GM19238 (cell line): ENCODE results near the gene PXMP4.
"Not testable (repeated sequence)": the region's sequence is repeated elsewhere in the genome, so short reads cannot be mapped to it uniquely, and the experiment has no call there.

Source experiments
- DNase-seq: peaks from one replicate; pipeline ENCODE4 v3.0.0; 2011; ENCODE audit warnings: low spot score; ENCODE audit not compliant: insufficient read length

Gene PXMP4, protein sequence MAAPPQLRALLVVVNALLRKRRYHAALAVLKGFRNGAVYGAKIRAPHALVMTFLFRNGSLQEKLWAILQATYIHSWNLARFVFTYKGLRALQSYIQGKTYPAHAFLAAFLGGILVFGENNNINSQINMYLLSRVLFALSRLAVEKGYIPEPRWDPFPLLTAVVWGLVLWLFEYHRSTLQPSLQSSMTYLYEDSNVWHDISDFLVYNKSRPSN

DNA sequence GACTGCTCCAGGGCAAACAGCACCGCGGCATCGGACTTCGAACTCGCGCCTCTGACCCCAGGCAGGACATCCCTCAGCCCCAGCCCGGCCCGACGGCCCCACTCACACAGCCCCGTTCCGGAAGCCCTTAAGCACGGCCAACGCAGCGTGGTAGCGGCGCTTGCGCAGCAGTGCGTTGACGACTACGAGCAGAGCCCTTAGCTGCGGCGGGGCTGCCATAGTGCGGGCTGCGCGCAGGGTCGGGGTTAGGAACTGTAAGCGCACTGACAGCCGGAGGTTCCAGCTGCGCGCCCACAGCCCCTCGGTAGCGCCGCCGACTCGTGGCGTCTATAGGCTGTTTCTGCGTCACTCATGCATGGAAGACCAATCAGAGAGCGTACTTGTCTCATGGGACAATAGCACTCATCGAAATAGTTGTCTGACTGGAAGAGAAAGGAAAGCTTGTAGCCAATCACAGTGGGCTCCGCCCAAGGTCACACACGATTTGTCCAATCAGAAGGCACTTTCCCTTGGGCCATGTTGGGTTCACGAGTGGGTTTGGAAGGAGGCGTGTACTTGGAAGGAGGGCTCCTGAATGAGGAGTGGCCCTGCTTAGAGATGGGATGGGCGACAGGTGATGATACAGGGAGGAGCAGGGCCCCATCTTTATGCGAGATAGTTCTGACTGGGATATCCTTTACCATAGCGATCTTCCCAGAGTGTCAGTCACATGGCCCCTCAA is at the start of gene PXMP4:
Gene PXMP4 (minus strand): TSS at position 322 of the 721 bp plus-strand sequence. CDS start 103 bp downstream, at position 219.
- DNase-seq, result peak; percentile 91

DNA sequence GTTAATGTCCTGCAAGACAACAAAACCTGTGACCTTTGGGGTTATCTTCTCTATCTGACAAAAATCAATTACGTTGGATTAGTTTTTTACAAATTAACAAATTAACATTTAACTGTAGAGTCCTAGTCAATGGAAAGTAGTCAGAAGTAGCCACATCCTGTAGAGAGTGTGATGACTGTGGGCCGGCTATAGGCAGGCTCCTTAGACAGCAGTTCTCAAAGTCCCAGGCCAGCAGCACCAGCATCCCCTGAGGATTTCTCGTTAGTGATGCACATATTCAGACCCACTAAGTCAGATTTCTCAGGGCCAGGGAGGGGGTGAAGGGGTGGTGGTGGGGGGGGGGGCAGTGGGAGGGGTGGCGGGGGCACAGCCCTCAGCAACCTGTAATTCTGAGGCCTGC is 48.9 kb upstream of the PXMP4 start:
- no peak for DNase-seq

DNA sequence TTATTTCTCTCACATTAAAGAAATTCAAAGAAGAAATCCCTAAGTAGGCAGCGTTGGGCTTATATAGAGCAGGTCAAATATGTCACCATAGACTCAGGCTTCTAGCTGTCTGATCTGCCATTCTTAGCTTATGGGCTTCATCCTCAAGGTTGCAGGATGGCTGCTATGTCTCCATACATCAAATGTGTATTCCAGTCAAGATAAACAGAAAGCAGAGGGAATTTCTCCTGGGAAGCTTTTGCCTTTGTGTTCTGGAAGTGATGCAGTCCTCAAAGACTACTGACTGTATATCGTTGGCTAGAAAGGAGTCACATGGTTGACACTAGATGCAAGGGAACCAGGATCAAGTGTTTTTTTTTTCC is 47.6 kb upstream of the PXMP4 start:
- no peak for DNase-seq

DNA sequence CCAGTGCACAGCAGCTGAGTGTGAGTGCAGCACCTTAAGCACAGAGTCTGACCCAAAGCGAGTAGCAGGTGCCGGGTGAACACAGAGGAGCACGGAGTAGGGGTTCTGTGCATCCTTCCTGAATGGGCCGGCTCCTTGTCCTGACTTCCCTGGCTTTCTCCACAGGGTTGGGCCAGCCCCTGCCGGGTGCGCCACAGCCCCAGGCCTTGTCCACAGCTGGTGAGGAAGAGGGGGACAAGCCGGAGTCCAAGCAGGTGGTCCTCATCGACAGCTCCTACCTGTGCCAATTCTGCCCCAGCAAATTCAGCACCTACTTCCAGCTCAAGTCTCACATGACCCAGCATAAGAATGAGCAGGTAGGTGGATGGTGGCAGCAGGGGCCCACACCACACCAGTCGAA is 46.6 kb upstream of the PXMP4 start:
- no peak for DNase-seq

DNA sequence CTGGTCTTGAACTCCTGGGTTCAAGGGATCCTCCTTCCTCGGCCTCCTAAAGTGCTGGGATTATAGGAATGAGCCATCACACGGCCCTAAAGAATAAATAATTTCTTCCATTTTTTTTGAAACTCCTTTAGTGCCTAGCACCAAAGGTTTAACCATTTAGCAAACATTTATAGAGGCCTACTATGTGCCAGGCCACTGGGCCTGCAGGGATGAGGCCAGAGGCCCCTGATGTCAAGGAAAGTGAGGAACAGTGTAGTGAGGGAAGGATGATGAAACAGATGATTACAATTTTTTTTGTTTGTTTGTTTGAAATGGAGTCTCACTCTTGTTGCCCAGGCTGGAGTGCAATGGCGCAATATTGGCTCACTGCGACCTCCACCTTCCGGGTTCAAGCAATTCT is 45.5 kb upstream of the PXMP4 start:
- no peak for DNase-seq

DNA sequence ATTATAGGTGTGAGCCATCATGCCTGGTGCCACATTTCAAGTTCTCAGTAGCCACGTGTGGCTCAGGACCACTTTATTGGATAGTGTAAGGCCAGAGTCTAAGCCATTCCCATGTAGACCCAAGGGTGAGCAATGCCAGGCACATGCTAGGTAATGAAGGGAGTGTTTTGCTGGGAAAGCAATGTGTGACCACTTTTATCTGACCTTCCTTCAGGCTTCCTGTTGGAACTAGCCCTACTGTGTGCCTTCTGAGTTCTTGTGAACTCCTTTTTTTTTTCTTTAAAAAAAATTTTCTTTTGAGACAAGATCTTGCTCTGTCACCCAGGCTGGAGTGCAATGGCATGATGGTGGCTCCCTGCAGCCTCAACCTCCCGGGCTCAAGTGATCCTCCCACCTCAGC is 45.0 kb upstream of the PXMP4 start:
- no peak for DNase-seq

DNA sequence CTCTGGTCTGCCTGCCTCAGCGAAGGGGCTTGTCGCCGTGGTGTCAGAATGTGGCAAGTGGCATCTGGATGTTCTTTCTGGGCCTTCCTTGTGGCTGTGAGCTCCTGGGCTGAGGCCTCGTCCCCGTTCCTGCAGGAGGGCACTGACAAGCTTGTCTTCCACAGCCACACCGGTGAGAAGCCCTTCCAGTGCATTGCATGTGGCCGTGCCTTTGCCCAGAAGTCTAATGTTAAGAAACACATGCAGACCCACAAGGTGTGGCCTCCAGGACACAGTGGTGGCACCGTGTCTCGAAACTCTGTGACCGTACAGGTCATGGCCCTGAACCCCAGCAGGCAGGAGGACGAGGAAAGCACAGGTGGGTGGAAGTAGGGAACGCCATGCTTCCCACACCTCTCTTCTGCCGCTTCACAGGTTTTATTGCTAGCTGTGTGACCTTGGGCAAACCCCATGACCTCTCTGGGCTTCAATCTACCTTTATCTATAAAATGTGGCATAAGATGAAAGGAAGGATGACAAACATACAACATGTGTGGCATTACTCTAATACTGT is 41.7 kb upstream of the PXMP4 start:
- no peak for DNase-seq

DNA sequence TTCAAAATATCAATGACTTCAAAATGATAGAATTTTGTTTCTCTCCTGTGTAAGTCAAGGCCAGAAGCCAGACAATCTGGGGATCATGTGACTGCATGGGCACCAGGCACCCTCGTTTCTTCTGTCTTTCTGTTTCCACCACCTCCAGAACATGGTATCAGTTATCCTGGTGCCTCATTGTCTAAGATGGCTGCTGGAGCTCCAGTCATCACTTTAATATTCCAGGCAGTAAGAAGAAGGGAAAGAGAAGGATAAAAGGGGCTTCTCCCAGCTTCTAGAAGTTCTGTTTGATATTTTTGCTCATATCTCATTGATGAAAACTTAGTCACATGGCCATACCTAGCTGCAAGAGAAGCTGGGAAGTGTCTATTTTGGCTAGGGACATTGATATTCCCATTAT is 37.3 kb upstream of the PXMP4 start:
- DNase-seq, result no peak

DNA sequence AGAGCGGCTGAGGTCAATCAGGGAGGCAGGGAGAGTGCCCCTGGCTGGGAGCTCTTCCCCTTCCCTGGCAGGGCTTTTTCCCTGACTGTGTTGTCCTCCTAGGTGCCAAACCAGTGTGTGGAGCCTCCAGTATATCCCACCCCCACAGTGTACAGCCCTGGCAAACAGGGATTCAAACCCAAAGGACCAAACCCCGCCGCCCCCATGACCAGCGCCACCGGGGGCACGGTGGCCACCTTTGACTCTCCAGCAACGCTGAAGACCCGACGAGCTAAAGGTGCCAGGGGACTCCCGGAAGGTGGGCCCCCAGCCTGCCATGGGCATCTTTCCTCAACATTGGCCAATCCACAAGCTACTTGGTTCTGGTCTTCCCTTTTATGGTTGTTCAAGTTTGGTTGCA is 36.9 kb upstream of the PXMP4 start:
- DNase-seq, result no peak

DNA sequence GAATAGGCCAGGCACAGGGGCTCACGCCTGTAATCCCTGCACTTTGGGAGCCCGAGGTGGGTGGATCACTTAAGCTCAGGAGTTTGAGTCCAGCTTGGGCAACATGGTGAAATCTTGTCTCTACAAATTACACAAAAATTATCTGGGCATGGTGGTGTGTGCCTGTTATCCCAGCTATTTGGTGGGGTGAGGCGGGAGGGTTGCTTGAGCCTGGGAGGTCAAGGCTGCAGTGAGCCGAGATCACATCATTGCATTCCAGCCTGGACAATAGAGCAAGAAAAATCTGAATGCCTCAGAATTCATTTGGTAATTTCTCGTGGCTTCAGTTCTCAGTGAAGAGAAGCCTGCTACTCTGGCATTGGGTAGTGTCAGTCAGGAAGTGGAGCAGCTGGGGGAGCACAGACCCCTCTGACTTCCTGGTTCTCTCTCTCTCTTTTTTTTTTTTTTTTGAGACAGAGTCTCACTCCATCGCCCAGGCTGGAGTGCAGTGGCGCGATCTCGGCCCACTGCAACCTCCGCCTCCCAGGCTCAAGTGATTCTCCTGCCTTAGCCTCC is 35.9 kb upstream of the PXMP4 start:
- not testable (repeated sequence) for DNase-seq

DNA sequence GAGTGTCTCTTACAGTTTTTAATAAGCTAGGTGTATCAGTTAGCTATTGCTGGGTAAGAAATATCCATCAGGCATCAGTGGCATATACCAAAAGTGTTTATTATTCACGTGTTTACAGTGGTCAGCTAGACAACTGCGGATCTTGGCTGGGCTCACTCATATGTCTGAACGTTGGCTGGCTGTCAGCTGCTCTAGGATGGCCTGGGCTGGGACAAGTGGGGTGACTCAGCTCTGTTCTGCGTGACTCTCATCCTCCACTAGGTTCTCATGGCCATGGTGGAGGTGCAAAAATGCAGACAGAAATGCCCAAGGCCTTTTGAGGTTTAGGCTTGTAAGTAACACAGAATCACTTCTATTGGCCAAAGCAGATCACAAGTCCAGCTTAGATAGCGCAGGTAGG is 33.7 kb upstream of the PXMP4 start:
- no peak for DNase-seq

DNA sequence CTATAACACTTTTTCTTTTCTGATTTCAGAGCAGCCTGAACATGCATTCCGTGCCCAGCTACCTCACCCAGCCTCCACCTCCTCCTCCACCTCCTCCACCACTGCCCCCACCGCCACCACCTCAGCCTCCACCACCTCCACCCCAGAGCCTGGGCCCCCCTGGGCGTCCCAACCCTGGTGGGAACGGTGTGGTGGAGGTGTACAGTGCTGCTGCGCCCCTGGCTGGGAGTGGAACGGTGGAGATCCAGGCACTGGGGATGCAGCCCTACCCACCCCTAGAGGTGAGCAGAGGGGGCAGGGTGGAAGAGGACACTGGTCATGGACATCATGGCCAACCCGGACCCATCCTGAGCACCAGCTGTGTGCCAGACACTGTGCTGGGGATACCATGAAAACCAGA is 33.0 kb upstream of the PXMP4 start:
- no peak for DNase-seq

DNA sequence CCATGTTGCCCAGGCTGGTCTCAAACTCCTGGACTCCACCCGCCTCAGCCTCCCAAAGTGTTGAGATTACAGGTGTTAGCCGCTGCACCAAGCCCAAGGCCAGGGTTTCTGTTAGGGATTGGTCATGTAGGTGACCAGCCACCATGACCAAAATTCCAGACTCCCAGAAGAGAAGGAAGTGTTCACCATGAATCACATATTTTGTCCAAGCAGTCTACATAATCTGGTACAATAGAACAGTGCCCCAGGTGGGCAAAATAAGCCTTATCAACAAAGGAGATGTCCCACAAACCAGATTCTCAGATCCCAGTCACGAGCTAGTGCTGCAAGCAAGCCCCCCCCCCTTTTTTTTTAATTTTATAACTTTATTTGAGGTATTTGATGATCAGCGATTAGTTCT is 31.7 kb upstream of the PXMP4 start:
- DNase-seq, result no peak

DNA sequence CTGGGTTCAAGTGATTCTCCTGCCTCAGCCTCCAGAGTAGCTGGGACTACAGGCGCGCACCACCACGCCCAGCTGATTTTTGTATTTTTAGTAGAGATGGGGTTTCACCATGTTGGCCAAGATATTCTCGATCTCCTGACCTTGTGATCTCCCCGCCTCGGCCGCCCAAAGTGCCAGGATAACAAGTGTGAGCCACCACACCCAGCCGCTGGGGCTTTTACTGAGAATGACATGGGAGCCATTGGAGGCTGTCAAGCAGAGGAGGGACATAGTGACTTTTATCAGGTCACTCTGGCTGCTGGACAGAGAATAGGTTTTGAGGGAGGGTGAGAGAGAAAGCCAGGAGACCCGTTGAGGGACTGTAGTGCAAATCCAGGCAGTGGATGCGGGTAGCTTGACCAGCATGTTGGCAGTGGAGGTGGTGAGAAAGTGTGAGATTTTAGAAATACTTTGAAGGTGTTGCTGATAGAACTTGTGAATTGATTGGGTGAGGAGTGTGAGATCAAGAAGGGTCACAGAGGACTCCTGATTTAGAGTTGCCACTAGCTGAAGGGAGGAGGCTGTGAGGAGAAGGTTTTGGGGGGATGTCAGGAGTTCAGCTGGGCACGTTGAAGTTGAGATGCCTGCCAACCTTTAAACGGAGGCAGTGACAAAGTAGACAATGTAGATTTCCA is 26.4 kb upstream of the PXMP4 start:
- no peak for DNase-seq

DNA sequence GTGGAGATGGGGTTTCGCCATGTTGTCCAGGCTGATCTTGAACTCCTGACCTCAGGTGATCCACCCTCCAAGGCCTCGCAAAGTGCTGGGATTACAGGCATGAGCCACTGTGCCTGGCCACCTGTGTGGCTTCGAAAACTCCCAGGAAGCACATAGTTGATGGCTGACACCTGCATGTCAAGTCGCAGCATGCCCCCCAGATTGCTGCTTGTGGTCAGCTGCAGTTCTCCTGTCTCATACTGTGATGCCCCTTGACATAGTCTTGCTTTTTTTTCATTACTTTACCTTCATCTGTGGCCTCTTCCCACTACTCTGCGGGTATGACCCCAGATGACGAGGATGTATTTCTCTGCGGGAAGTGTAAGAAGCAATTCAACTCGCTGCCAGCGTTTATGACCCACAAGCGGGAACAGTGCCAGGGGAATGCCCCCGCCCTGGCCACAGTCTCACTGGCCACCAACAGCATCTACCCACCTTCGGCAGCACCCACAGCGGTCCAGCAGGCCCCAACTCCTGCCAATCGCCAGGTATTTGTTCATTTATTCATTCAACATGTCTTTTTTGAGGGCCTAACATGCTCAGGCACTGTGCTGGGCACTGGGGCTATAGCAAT is 24.8 kb upstream of the PXMP4 start:
- no peak for DNase-seq

DNA sequence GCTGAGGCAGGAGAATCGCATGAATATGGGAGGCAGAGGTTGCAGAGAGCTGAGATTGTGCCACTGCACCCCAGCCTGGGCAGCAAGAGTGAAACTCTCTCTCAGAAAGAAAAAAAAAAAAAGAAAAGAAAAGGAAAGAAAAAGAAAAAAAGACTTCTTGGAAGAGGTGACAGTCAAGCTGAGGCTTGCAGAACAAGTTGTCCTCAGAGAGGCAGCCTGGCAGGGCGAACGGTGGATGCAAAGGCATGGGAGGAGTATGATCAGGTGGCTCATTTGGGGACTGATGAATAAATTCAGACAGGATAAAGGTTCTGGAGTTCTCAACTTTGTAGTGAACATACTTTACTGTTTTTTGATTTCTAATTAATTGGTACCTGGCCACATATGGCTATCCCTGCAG is 24.1 kb upstream of the PXMP4 start:
- no peak for DNase-seq

DNA sequence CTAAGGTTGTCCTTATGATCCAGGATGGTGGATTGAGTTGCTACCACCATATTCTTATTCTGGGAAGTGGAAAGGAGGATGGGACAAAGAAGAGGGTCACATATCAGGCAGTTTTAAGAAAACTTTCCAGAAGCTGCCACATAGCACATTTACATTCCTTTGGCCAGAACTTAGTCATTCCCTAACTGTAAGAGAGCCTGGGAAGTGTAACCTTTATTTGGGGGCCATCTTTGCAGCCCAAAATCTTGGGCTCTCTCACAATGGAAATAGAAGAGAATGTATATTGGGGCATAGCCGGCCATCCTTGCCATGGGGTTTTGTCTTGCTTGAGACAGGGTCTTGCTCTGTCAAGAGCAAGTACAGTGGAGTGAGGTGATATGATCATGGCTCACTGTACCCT is 20.1 kb upstream of the PXMP4 start:
- no peak for DNase-seq

DNA sequence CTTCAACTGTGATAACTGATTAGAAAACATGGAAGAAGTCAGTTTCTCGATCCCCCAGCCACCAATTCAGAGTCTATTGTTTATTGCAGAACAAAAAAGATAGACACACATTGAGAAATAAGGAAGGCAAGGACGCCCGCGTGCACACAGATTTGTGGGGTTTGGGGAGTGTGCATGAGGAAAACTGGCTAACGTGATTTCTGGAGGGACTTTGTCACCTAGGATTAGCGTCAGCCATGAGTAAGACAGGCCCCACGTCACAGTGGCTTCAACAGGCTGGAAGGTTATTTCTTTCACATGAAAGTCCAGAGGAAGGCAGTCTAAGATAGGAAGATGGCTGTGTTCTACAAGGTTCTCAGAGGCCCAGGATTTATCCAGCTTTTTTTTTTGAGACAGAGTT is 19.4 kb upstream of the PXMP4 start:
- DNase-seq, result no peak

DNA sequence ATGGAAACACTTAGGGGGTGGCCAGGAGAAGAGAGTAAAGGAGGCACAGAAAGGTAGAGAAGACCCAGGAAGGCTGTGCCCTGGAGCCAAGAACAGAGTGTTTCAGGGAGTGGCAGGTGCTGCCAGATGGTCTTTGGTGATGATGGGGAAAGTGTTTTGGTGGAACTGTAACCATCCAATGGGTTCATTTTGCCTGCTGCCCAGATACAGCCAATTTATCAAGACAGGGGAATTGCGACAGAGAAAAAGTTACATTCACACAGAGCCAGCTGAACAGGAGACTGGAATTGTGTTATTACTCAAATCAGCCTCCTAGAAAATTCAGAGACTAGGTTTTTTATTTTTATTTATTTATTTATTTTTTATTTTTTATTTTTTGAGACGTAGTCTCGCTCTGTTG is 16.9 kb upstream of the PXMP4 start:
- DNase-seq, result no peak

DNA sequence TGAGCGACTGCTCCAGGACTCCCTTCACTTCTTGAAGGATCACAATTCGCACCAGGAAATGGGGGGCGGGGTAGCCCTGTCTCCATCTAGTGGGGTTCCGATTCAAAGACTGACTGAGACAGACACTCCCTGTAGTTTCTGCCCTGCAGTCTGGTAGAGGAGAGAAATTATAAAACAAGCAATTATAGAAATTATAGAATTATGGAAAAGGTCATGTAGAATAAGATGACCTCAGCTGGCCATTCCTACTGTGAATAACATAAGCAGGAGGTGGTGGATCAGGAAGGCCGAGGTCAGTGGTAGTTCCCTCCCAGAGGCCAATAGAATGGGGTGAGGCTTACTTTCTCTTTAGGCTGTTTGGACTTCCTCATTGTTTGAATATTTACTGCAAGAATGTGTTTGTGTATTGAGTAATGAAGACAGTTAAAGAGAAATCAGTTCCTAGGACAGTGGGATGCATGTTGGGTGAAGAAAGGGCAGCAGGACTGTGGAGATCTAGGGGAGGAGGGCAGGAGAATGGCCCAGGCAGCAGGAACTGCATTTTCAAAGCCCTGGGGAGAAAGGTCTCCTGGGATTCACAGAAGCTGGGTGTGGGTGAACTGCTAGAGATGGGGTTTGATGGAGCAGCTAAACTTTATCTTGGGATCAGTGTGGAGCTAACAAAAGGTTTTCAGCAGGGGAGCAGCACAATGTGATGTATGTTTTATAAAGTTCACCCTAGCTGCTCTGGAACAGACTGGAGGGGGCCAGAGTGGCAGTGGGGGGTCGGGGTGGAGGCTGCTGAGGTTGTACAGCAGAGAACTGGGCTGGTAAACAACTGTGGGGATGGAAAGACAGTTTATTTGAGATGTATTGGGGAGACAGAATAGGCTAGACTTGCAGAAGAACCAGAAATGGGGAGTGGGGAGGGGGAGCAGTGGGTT is 13.8 kb upstream of the PXMP4 start:
- DNase-seq, result no peak
